ENCODE results near the gene SLCO1B1. TPM values are rescaled to one million over a fixed set of nuclear protein-coding genes. Genes with fewer than 3 reads are reported as not detected.
"Not testable (repeated sequence)": the region's sequence is repeated elsewhere in the genome, so short reads cannot be mapped to it uniquely, and the experiment has no call there.

Gene SLCO1B1
- total and polyA plus RNA-seq, 2 experiments from 2014 or later = 0.24 to 0.50 TPM

GRCh38 chr12:21144309-21144708, 13.3 kb downstream of the SLCO1B1 start (continued):
- TF ChIP-seq REST (IDR thresholded peaks at IDR 0.05; ENCODE audit: unreplicated experiment) (no peak), CTCF (conservative IDR thresholded peaks at IDR 0.05; ENCODE audit: low read depth in 2 of 2) (no peak), NANOG (IDR thresholded peaks at IDR 0.05; ENCODE audit: borderline replicate concordance) (no peak), EZH2 (IDR thresholded peaks at IDR 0.05; ENCODE audit: low read depth, unreplicated experiment) (no peak)

GRCh38 chr12:21149861-21150260, 18.9 kb downstream of the SLCO1B1 start:
- H3F3A ChIP-seq (replicated peaks; ENCODE audit: low read depth); H3K4me1 ChIP-seq (ENCODE audit: insufficient read depth); H3K4me2 ChIP-seq; H3K27me3 ChIP-seq (ENCODE audit: insufficient read depth); H3K9me2 ChIP-seq (ENCODE audit: insufficient read depth); H3K4me1 Mint-ChIP-seq; H3K27me3 Mint-ChIP-seq (ENCODE audit: insufficient read depth, low read depth, poor library complexity); H3K9me3 Mint-ChIP-seq; H3K36me3 Mint-ChIP-seq (ENCODE audit: low read depth); H3K27ac ChIP-seq (ENCODE audit: low read depth); H4K20me1 ChIP-seq (replicated peaks; ENCODE audit: insufficient read depth); H3K79me2 ChIP-seq (replicated peaks; ENCODE audit: insufficient read depth); H3K4me3 ChIP-seq; H3K36me3 ChIP-seq (ENCODE audit: insufficient read depth); H3K27ac Mint-ChIP-seq; H3K4me3 Mint-ChIP-seq: not testable (repeated sequence)
- peak; percentile 64 for ATAC-seq
- H2AFZ ChIP-seq = peak overlapping the region; percentile 56
- DNase-seq (ENCODE audit: low spot score) = peak; percentile 26

- Histone ChIP-seq H3K79me2 (replicated peaks; ENCODE audit: insufficient read depth) (no peaks in the 10 kb centered on the region), H3K9me2 (ENCODE audit: insufficient read depth) (no peaks in the 10 kb centered on the region), H3K27ac (ENCODE audit: low read depth) (no peak overlapping the region), H2AFZ (no peak overlapping the region), H4K20me1 (replicated peaks; ENCODE audit: insufficient read depth) (no peaks in the 10 kb centered on the region), H3K36me3 (ENCODE audit: insufficient read depth) (no peaks in the 10 kb centered on the region), H3K4me3 (no peak overlapping the region), H3K4me2 (no peak overlapping the region), H3K27me3 (ENCODE audit: insufficient read depth) (no peaks in the 10 kb centered on the region), H3F3A (replicated peaks; ENCODE audit: low read depth) (no peaks in the 10 kb centered on the region), H3K4me1 (ENCODE audit: insufficient read depth) (no peaks in the 10 kb centered on the region)
- DNase-seq (ENCODE audit: low spot score) = no peak
- no peak for ATAC-seq
- no peaks in the 10 kb centered on the region; the same call in 2 of the 3 replicates for H3K9me3 Mint-ChIP-seq
- H3K4me1 Mint-ChIP-seq = peaks cover 5% of the 10 kb centered on the region; the same call in 1 of the 3 replicates
- no peaks in the 10 kb centered on the region for H3K36me3 Mint-ChIP-seq (ENCODE audit: low read depth)
- H3K4me3 Mint-ChIP-seq = no peak overlapping the region
- no peak overlapping the region for H3K27ac Mint-ChIP-seq
- peaks cover 1% of the 10 kb centered on the region for H3K27me3 Mint-ChIP-seq (ENCODE audit: insufficient read depth, low read depth, poor library complexity)
- TF ChIP-seq ZNF331 (CRISPR knock-in tag; IDR thresholded peaks at IDR 0.05; ENCODE audit: low read depth) = no peak
- TF ChIP-seq JUNB (IDR thresholded peaks at IDR 0.05; ENCODE audit: unreplicated experiment) = no peak
- no peak for TF ChIP-seq REST (IDR thresholded peaks at IDR 0.05; ENCODE audit: unreplicated experiment)
Observed at GRCh38 chr12:21151184-21151583, 20.2 kb downstream of the SLCO1B1 start.

All from GM23338 (cell line).